ENCODE results near the gene AMDHD2.
A peak's percentile ranks its signal among the peaks of the same experiment; 100 is the strongest.
"Not testable (repeated sequence)": the region's sequence is repeated elsewhere in the genome, so short reads cannot be mapped to it uniquely, and the experiment has no call there.

The AMDHD2 gene

DNA sequence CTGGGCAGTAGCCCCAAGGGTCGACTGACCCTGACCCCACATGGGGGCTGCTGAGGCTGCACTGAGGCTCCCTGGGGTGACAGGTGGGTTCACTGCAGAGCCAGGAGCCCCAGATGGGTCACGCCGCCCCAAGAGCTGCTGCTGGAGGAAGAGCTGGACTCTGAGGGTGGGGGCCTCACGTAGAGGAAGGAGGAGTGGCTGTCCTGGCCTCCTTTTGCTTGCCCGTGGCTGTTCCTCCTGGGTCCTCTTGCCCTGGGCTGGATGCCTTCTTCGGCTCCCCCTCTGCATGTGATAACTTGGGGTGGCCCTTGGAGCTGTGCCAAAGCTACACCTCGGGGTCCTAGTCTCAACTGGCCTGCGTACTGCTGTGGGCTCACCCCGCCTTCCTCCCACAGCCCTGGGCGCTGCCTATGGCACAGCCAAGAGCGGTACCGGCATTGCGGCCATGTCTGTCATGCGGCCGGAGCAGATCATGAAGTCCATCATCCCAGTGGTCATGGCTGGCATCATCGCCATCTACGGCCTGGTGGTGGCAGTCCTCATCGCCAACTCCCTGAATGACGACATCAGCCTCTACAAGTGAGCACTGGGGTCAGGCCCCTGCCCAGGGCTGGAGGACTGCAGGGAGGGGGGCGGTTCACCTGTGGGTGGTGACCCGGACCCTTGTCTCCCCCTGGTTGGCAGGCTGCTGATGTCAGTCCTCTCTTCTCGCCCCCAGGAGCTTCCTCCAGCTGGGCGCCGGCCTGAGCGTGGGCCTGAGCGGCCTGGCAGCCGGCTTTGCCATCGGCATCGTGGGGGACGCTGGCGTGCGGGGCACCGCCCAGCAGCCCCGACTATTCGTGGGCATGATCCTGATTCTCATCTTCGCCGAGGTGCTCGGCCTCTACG, 1.1 kb upstream of the AMDHD2 start:
- no peak for DNase-seq

DNA sequence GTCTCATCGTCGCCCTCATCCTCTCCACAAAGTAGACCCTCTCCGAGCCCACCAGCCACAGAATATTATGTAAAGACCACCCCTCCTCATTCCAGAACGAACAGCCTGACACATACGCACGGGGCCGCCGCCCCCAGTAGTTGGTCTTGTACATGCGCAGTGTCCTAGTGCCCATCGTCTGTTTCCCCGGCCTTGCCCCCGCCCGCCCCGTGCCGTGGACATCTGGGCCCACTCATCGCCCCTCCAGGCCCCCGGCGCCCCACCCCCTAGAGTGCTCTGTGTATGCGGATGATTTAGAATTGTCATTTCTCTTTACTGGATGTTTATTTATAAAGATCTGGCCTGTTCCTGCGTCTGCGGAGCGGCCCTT, 475 bp upstream of the AMDHD2 start:
- no peak for DNase-seq

DNA sequence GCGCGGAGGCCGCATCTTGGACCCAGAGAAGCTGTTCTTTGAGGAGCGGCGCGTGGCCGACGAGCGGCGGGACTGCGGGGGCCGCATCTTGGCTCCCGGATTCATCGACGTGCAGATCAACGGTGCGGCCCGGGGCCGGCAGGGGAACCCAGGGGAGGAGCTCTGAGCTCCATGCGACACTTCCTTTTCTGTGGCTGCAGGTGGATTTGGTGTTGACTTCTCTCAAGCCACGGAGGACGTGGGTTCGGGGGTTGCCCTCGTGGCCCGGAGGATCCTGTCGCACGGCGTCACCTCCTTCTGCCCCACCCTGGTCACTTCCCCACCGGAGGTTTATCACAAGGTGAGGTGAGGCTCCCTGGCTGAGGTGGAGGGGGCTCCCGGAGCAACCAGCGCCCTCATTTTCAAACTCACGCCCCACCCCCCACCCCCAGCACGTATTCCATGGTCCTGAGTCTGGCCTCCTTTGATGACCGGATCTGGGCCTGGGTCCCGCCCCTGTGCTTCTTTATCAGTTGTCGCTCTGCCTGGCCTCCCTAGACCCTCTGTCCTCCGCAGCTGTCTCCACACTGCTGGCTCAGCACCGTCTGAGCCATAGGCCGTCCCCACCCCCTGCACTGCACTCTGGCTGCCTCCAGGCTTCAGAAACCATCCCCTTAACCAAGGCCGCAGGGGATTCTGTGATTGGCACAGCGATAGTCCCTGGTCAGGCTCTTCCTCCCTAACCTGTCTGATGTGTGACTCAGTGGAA, 787 bp downstream of the AMDHD2 start:
- DNase-seq = peak; percentile 73

DNA sequence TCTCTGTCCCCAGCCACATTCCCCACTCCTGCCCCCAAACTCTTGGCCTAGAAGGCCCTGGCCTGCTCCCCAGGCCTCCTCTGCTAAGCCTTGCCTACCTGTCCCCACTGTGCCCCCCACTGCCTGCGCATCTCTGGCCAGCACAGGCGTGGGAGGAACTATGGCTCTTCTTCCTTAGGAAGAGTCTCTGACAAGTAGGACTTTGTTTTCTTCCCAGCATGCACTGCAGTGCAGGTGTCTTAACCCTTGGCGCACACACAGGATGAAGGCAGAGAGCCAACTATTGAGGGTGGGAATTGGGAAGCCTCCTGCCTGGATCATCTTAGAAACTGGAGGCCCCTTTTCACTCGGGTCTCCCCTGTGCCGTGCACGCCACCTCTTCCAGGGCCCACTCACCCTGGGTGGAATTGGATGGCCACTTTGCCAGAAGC, 3.6 kb downstream of the AMDHD2 start:
- no peak for DNase-seq

DNA sequence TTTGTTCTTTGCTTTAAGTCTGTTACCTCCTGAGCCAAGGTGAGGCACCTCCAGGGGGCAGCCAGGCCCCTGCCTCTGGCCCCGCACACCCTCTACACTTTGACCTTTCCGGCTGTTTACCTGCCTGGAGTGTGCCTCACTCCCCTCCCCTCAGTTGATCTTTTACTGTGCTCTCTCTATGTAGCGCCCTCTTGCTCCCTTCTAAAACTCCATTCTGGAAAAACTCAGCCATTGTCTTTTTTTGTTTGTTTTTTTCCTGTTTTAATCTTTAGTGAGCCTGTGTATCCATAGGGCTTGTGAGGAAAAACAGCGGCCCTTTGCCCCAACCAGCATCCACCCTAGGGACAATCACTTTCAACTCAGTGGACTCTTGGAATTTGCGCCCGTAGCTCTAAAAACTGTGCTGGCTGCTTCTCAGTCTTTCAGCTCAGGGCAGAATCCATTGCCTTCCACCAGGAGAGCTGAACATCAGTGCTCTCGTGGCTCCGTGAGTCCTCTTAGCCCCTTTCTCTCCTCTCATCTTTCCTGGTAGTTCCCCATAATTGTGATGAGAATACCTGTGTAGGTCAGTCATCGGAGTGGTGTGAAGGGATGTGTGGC, 4.3 kb downstream of the AMDHD2 start:
- no peak for DNase-seq

DNA sequence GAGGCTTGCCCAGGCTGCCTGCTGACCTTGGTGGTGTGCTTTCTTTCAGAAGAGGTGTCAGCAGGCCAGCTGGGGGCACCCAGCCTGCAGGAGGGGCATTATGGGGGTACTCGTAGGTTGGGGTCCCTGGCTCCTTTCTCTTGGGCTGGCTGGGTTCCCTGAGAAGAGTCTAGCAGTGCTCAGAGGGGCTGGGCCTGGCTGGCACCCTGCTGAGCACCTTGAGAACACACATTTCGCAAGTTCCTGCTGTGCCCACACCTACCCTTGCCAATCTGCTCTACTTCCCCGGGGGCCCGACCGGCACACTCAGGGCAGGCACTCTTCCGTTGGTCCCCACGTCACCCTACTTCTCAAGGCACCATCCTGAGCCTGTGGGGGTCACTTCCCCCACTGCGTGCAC, 6.0 kb downstream of the AMDHD2 start:
- no peak for DNase-seq

DNA sequence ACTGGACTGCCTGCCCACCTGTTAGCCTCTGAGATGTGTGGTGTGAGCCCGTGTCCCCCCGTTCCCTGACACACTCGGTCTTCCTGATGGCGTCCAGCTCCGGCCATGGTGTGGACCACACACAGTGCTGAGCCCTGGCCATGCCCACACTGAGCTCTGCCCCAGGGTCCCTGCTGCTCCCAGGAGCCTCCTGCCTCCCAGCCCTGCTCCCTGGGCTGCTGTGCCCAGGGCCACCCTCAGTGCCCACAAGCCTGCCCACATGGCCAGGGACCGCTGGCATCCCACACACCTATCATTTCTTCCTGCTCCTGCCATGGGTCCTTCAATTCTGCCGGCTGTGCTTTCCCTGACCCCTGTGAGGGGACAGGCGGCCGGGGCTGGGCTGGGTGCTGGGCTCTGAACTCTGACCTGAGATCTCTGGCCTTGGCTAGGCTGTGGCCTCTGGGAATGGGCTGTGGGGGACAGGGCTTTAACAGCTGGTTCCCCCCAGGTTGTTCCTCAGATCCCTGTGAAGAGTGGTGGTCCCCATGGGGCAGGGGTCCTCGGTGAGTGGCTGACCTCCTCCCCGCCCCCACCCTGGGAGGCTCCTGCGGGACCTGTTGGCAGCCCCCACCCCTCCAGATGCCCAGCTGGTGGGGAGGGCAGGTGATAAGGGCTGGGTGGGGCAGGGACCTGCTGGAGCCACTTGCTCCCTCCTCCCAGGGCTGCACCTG, 7.1 kb downstream of the AMDHD2 start:
- no peak for DNase-seq

DNA sequence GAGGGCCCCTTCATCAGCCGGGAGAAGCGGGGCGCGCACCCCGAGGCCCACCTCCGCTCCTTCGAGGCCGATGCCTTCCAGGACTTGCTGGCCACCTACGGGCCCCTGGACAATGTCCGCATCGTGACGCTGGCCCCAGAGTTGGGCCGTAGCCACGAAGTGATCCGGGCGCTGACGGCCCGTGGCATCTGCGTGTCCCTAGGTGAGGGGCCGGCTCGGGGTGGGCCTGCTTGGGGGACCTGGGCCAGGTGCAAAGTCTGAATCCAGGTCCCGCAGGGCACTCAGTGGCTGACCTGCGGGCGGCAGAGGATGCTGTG, 7.6 kb downstream of the AMDHD2 start:
- DNase-seq = no peak

DNA sequence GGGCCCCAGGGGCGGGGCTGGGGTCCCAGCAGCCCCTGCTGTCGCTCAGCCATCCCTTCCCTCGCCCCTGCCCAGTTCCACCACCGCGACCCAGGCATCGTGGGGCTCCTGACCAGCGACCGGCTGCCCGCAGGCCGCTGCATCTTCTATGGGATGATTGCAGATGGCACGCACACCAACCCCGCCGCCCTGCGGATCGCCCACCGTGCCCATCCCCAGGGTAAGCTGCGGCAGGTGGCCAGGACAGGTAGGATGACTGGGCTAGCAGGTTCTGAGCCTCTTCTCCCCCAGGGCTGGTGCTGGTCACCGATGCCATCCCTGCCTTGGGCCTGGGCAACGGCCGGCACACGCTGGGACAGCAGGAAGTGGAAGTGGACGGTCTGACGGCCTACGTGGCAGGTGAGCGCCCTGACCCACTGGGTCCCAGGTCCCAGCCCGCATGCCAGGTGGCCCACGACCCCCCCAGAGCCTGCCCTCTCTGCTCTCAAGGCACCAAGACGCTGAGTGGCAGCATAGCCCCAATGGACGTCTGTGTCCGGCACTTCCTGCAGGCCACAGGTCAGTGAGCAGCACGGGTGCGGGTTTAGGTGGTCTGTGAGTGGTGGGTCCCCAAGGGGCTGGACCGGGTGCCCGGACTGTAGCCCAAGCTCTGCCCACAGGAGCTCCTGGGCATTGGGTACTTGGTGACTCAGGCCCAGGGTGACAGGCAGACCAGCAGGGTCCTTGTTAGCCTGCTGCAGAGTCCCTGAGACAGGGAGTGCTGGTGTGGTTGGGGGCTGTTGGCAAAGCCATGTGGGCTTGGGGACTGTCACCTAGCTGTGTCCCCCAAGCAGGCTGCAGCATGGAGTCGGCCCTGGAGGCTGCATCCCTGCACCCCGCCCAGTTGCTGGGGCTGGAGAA, 8.2 kb downstream of the AMDHD2 start:
- no peak for DNase-seq

DNA sequence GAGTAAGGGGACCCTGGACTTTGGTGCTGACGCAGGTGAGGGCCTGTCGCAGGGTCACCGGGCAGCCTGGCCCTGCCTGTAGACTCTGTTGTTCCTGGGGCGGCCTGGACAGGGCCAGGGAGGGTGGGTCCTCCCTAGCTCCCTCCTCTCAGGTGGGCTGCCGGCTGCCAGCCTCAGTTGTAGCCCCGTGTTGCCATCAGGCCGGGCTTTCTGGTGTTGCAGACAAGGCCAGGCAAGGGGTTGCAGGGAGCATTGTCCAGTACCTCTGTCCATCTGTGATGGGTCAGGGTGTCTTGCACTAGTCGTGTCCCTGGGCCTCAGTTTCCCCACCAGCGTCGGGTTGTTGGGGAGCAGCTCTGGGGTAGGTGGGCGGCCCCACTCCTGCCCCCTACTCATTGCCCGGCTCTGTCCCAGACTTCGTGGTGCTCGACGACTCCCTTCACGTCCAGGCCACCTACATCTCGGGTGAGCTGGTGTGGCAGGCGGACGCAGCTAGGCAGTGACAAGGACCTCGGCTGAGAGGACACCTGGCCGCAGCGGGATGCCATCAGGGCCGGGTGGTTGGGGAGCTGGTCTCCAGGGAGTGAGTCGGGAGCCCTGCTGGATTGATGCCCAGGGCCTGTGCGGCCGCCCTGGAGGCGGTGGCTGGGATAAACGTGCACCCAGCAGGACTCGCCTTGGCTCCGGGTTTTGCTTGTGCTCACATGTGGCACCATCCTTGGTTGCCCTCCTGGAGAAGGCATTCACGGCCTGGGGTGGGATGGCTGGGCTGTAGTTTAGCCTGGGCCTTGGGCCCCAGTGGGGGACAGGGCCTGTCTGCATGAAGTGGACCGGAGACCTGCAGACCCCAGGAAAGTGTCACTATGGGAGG, 9.1 kb downstream of the AMDHD2 start:
- no peak for DNase-seq

DNA sequence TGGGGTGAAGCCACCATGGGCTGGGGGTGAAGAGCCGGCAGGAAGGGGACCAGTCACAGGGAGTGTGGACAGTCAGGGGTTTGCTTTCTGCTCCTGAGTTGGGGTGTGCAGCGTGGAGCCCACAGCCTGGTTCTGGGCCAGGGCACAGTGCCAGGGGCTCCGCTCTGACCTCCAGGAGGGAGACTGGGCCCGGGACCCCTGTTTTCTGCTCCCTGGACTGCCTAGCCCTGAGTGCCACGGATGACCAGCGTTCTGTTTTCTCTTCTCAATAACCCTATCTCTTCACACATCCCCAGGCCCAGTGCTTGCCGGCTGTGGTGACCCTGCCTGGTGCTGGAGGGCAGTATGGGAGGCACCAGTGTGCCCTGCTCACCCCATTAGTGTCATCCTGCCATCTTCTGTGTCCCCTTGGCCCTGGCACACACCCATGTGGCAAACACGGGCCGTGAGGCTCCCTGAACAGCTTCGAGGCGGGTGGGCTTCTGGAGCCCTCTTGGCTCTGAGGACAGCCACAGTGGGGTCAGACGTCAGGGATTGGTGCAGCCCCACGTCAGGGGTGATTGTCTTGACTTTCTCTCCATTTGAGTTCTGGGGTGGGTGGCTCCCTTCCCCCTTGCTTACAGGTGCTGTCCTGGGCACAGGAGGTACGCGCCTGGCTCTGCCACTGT, 9.9 kb downstream of the AMDHD2 start:
- DNase-seq = no peak

DNA sequence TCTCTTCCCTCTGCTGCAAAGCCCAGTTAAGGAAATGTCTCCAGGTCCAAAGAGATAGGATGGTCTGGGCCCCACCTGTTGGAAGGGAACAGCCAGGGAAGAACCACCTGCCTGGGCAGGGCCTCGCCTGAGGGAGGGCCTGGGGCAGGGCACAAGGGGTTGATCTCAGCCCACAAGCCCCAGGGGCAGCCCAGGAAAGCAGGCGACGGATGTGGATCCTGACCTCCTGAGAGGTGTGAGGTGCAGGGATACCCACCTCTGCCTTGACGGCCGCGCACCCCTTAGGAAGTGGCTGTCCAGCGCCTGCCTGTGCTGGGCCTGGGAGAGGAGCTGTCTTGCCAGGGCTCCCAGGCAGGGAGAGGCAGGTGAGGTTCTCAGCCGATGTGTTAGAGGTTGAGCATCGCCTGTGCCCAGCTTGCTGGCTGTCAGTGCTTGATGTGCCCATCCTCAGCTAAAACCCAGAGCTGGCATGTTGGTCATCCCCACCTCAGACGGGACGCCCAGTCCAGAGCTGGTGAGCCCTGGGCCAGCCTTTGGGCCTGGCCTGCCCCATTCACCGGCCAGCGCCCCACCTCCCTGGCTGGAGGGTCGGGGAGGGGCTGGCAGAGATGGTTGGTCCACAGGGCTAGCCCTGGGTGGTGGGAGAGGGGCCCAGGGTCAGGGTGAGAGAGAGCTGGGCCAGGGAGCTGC, 10.6 kb downstream of the AMDHD2 start:
- no peak for DNase-seq

DNA sequence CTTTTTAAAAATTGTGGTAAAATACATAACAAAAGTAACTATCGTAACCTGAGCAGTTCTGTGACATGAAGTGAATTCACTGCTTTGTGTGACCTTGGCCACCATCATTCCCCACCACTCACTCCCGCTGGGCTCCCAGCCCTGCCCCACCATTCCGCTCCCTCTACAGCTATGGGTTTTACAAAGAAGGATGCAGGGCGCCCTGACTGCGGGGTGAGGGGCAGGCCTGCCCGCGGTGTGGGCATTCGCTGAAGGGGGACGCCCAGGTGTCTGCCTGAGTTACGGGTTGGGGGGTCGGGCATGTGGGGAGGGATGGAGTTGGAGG, 11.2 kb downstream of the AMDHD2 start, which contains the start of gene CEMP1:
TSS of gene CEMP1 (minus strand) at position 38 of the 325 bp plus-strand sequence. CDS start 335 bp downstream, outside the sequence.
- DNase-seq = no peak

DNA sequence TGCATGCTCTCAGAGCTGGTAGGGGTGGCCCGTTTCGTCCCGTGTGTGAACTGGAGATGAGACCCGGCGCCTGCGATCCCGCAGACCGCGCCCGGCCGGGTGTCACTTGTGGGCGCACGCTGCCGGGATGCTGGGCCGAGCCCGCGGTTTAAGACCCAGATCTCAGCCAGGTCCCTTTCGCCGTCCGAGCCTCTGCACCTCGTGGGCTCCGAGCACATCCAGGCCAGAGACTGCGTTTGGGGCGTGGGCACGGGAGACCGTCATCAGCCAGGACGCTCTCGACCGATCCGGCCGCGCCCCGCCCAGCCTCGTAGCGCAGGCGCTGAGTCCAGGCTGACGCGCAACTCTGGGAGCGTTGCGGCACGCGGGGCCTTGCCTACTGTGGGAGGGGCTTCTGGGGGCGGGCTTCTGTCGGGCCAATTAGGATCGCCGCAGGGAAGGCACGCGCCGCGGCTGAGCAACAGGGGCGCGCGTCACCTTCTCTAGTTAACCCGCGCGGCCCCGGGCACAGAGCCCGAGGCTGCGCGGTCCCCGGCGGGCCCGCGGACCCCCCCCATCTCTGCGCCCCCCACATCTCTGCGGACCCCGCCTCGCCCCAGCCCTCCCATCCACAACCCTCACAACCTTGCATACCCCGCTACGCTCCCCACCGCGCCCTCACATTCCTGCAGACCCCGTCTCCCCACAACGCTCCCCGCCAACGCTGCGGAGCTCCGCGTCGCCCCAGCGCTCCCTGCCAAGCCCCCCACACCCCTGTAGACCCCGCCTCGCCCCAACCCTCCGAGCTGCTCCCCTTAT, 11.7 kb downstream of the AMDHD2 start:
- peak; percentile 98 for DNase-seq

DNA sequence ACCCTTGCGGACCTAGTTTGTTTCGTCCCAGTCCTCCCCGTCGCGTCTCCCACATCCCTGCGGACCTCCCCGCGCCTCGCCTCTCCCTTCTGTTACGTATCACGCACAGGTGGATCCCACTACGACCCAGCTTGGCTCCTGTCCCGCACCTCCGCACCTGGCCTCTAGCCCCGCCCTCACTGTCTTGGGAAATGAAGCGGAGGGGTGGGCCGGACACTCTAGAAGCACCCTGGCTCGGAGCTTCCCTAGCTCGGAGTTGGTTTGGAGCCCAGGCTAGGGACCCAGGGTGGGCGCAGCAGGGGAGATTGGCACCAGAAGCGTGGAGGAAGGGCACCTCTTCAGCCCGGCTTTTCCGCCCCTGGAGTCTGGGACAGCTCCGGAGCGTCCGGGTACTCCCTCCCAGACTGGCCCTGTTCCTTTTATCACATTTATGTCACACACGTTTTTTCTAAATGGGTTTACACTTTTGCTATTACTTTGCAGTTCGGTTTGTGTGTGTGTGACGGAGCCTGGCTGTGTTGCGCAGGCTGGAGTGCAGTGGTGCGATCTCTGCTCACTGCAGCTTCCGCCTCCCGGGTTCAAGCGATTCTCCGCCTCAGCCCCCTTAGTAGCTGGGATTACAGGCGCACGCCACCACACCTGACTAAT, 12.4 kb downstream of the AMDHD2 start:
- DNase-seq = peak; percentile 77

DNA sequence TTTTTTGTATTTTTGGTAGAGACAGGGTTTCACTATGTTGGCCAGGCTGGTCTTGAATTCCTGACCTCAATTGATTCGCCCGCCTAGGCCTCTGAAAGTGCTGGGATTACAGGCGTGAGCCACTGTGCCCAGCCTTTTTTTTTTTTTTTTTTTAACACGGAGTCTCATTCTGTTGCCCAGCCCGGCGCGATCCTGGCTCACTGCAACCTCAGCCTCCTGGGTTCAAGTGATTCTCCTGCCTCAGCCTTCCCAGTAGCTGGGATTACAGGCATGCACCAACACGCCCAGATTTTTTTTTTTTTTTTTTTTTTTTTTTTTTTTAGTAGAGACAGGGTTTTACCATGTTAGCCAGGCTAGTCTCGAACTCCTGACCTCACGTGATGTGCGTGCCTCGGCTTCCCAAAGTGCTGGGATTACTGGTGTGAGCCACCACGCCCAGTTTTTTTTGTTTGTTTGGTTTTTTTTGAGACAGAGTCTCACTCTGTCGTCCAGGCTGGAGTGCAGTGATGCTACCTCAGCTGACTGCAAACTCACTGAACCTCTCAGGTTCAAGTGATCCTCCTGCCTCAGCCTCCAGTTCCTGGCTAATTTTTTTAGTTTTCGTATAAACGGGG, 13.1 kb downstream of the AMDHD2 start:
- not testable (repeated sequence) for DNase-seq

DNA sequence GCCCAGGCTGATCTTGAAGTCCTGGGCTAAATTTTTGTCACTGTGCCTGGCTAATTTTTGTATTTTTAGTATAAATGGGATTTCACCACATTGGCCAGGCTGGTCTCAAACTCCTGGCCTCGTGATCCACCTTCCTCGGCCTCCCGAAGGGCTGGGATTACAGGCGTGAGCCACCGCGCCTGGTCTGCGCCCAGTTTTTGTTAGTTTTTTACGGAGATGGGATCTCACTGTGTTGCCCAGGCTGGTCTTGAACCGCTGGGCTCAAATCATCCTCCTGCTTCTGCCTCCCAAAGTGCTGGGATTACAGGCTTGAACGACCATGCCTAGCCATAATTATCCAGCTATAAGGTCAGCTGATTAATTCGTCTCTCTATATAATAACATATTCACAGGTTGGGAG, 13.7 kb downstream of the AMDHD2 start:
- no peak for DNase-seq

DNA sequence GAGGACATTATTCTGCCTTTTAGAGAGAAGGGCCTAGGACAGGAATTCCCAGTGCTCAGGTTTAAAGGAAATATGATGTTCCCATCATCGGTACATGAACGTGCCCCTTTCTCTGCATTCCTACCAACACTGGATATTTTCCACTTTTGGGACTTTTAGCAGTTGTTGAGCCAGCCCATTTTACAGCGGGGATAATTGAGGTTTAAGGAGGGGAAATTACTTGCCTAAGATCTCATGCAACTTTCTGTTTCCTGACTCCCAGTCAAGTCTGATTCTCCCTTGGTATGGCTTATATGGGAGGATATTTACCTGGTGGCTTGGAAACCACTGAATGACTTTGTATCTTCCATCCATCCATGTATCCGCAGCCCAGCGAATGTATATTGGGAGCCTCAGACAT, 14.2 kb downstream of the AMDHD2 start:
- DNase-seq = not testable (repeated sequence)
